HG03039 (cell line): ENCODE data around the gene ATP6V0B.

Experiments used
- ATAC-seq: cut with Tn5 transposase; IDR thresholded peaks from one replicate; pipeline ENCODE4 v1.9.1; 2021; ENCODE audit warnings: mild to moderate bottlenecking, moderate library complexity; ENCODE audit not compliant: unreplicated experiment

ATP6V0B gene

GRCh38 chr1:43945674-43946235 is 29.0 kb upstream of the ATP6V0B start:
- ATAC-seq: no peak

DNA sequence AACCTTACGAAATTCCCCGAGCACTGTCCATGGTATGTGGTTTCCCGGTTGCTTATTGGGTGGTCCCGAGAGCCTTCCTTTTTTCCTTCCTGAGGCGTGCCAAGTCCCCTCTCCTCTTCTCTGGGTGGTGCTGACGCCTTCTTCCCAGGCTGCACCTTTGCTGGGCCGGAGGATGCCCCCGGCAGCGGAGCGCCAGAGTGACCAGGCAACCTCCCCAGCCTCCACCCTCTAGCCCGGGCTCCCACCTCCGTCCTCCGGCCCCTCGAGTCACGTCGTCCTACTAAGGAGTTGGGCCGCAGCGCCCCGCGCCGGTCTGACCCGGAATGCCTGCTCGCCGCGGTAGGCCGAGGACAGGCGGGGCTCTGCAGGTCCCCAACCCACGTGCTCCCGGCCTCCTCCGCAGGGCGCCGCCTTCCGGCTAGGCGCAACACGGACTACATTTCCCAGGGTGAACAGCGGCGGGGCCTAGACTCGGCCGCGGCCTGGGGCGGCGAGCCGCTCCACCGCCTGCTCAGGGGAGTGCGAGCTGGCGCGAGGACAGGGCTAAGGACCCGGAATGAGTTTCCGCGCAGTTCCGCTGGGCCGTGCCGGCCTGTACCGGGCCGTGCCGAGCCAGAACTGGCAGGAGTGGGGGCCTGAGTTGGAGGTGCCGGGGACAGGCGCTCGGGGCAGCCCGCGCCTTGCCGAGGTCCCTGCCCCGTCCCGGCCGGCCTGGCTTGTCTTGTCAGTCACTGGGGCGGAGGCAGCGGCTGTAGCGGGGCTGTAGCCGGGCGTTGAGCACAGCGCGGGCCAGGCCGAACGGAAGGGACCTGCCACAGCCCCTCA is 28.3 kb upstream of the ATP6V0B start, which contains the start of gene IPO13:
Gene IPO13 (plus strand): TSS at position 715 of the 825 bp plus-strand sequence. CDS start 651 bp downstream, outside the sequence.
- peak; percentile 91 for ATAC-seq

GRCh38 chr1:43947061-43947873 is 27.5 kb upstream of the ATP6V0B start:
- ATAC-seq: peak; percentile 17

- no peak for ATAC-seq
Measured at GRCh38 chr1:43947874-43948437, 26.8 kb upstream of the ATP6V0B start.

- no peak for ATAC-seq
Measured at GRCh38 chr1:43949678-43950077, 25.1 kb upstream of the ATP6V0B start.

GRCh38 chr1:43951021-43951985 is 23.5 kb upstream of the ATP6V0B start:
- no peak for ATAC-seq

- ATAC-seq: no peak
Measured at GRCh38 chr1:43952731-43953346, 21.9 kb upstream of the ATP6V0B start.

GRCh38 chr1:43953361-43953760 is 21.4 kb upstream of the ATP6V0B start:
- ATAC-seq: no peak

DNA sequence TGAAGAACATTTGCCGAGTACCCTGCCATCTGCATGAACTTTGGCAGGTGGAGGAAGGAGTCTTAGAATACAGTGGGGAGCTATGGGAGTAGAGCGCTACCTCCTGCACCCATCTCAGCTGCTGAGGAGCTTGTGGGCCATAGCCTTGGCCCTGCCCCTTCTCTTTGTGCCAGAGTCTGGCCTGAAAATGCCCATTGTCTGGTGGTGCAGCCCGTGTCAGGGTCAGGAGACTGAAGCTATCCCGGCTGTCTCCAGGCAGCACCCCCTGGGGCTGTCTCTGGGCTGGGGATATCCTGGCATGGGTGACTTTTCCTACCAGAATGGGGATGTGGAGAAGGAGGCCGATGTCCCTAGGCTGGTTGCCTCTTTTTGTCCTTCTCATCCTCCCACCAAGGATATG is 20.7 kb upstream of the ATP6V0B start:
- no peak for ATAC-seq

- ATAC-seq: no peak
Measured at GRCh38 chr1:43956234-43956633, 18.5 kb upstream of the ATP6V0B start.

DNA sequence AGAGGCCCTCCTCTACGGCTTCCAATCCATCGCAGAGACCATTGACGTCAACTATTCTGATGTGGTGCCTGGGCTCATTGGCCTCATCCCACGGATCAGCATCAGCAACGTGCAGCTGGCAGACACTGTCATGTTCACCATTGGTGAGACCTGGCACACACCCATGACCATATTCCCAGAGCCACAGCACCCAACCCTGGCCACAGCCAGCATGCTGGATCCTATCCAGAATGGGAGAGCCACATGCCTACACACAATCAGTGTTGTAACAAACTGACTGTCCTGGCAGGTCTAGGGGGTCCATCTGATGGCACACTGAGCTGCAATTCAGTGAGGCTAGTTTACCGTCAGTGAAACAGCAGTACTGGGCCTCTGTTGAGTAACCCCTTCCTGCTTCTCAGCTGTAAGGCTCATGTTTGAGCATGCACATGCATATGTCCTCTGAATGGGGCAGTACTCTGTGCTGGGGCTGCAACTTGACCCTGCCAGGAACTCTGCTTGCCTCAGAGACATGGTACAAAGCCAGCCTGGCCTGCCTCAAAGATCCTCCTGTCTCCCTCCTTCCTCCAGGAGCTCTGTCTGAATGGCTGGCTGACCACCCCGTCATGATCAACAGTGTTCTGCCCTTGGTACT is 17.2 kb upstream of the ATP6V0B start:
- ATAC-seq: no peak

DNA sequence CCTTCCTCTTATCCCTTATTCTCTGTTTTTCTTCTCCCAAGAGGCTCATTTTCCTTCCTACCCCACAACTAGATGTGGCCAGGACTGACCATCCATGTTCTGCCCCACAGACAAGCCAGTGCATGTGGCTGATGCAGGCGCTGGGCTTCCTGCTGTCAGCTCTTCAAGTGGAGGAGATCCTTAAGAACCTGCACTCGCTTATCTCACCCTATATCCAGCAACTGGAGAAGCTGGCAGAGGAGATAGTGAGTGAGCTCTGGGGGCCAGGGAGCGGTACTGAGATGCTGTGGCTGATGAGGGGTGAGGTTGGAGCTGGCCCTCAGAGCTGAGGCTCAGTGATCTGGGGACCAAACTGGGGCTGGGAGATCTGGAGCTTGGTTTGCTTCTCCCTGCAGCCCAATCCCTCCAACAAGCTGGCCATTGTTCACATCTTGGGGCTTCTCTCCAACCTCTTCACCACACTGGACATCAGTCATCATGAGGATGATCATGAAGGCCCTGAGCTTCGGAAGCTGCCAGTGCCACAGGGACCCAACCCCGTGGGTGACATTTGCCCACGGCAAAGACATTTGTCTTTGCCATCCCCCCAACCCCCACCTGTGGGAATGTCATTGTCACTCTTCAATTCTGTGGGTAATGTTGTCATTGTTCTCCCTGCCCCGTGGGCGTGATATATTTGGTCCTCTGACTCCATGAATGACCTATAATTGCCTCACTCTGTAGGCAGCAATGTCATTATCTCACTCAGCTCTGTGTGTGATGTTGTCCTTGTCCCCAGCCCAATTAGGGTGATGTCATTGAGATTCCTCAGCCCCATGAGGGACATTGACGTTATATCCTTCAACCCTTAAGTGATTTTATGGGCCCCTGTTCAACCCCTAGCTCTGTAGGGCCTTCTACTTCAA is 16.2 kb upstream of the ATP6V0B start:
- no peak for ATAC-seq

DNA sequence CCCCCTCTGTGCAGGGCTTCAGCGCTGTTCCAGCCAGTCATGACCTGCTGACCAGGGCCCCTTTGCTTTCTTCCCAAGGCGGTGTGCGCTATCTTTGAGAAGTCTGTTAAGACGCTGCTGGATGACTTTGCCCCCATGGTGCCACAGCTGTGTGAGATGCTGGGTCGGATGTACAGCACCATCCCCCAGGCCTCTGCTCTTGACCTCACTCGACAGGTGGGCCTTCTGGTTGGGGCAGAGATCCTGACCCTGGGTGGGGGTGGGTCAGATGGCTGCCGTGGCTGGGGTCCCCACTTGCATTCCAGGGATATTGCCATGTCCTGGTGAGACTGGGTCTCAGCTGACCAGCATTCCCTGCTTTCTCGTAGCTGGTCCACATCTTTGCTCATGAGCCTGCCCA is 14.0 kb upstream of the ATP6V0B start:
- ATAC-seq: no peak

DNA sequence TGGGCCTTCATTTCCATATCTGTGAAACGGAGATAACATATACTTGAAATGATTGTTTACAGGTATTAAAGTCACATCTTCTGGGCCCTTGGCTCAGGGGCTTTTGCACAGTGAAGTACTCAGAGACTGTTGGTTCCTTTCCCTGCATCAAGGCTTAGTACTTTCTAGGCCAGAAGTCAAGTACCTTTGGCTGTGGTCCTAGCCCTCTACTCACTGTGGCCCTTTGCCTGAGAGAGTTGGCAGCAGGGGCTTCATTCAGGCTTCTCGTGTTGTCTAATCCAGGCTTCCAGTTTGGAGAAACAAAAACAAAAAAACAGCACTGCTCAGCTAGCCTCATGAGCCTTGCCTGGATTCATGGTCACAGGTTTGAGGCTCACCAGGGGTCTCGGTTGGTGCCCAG is 13.1 kb upstream of the ATP6V0B start:
- no peak for ATAC-seq

DNA sequence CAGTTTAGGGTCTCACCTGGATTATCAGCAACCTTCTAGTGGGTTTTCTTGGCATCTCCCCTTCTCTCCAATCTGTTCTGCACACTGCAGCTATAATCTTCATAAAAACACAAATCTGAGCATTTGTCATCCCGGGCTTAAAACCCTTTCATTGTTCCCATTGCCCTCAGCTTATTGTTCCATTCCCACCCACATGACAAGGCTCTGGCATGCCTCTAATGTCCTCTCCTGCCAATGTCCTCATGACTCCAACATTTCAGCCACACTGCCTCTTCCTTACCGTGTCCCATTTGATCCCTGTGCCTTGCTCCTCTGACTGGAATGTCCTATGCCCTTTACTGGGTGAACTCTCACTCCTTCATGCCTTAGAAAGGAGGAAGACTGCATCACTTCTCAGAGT is 12.4 kb upstream of the ATP6V0B start:
- no peak for ATAC-seq

DNA sequence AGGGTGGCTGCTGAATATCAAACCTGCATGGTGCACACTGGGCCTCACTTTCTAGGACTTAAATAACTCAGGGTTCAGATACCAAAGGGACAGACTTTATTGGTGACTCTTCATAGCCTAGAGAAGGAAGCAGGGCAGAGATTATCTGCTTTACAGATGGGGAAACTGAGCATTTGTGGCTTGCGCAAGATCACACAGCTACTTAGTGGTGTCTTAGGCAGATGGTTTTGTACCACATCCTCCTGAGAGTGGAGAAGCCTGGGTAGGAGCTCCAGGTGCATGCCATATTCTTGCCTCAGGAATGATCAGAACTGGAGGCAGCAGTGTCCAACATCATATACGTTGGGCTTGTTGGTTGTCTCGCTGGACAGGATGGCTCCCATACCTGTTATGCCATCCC is 11.8 kb upstream of the ATP6V0B start:
- ATAC-seq: no peak

- no peak for ATAC-seq
Measured at GRCh38 chr1:43963890-43964289, 10.9 kb upstream of the ATP6V0B start.

DNA sequence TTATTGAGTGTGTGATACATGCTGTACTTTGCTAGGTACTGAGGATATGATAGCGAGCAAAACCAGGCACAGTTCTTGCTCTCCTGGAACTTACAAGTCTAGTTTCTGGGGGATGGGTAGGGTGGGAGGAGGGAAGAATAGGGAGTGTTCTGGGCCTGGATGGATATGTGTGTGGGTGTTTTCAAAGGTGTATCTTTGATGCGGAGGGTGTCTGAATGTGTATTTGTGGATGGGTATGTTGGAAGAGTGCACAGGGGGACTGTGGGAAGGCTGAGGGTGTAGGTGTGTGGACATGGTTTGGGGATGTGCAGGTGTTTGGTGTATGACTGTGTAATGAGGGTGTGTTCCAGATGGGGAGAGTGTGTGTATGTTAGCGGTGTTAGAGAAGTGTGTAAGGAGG is 9.4 kb upstream of the ATP6V0B start:
- ATAC-seq: no peak
